HG03457 (cell line): ENCODE data around the gene SLC25A26.
"Not testable (repeated sequence)": the region's sequence is repeated elsewhere in the genome, so short reads cannot be mapped to it uniquely, and the experiment has no call there.

ENCODE experiments used
- ATAC-seq: cut with Tn5 transposase; IDR thresholded peaks from one replicate; pipeline ENCODE4 v1.9.1; 2021; ENCODE audit warnings: moderate number of reproducible peaks; ENCODE audit not compliant: unreplicated experiment

The SLC25A26 gene

DNA sequence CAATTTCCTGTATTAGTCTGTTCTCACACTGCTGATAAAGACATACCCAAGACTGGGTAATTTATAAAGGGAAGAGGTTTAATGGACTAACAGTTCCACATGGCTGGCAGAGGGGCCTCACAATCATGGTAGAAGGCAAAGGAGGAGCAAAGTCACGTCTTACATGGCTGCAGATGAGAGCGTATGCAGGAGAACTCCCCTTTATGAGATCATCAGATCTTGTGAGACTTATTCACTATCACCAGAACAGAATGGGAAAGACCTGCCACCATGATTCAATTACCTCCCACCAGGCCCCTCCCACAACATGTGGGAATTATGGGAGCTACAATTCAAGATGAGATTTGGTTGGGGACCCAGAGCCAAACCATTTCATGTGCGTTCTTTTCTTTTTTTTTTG is 5.3 kb downstream of the SLC25A26 start:
- ATAC-seq, result not testable (repeated sequence)

GRCh38 chr3:66227051-66227450 is 6.2 kb downstream of the SLC25A26 start:
- ATAC-seq, result no peak

DNA sequence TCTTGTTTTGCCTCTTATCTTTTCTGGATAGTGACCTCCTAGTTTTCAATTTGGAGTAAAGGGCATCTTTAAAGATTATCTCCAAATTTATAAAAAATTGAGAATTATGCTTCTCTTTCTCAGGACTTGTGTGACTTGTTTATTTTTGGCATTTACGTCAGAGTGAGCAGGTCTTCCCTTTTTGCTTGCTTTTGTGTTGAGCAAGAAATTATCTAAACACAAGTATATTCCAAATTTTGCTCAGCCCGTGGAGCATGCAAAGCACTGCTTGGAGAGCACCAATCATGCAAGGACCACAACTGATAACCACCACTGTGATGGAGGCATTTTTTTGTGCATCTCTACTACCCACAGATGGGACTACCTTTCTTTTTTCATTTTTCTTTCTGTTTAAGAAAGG is 7.1 kb downstream of the SLC25A26 start:
- no peak for ATAC-seq

DNA sequence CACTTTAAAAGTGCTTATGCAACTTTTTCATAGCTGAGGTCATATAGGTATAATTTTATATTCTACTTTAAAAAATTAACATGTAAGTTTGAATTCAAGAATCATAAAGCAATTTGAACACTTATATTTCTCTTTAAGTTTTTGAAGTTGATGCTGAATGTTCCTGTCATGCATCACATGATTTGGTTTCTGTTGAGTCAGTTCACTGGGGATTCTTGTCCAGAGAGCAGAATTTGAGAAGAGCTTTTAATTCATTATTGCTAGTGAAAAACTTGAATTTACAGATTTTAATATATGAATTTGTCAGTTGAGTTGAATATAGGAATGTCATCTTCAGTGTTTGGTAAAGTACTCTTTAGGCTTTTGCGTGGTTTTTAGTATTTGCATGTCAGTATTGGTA is 7.9 kb downstream of the SLC25A26 start:
- no peak for ATAC-seq

DNA sequence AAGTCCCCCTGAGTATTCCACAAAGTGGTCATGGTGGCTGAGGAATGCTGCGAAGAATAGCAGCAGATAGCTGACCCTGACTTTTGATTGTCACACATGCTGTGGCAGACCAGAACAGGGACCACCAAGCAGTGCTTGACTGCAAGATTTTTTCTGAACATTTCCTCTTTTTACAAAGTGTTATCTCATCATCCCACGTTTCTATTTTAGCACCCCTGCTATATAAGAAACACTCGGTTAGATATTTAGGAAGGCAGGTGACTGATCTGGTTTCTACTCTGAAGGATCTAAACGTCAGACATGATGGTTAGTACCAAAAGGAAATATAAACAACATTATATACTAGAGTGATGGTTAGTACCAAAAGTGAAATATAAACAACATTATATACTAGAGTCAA is 9.1 kb downstream of the SLC25A26 start:
- no peak for ATAC-seq

GRCh38 chr3:66233033-66233432 is 12.2 kb downstream of the SLC25A26 start:
- no peak for ATAC-seq

- ATAC-seq, result no peak
Measured at GRCh38 chr3:66236281-66236680, 15.5 kb downstream of the SLC25A26 start.

DNA sequence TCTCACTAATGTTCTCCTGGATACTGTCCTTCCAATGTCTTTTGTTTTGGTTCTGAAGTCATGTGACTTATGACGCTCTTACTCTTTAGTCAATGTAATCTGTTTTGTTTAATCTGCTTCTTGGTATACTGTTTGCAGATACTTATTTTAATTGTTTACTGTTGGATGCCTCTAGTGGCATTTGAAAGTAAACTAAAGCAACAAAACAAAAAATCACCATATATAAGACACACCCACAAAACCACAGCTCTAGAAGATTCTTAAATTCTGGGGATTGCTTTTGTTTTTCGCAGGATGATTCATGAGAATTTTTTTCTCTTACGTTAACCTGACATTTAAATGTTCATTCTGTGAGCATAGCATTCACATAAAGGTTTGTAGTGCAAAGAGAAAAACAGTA is 16.8 kb downstream of the SLC25A26 start:
- ATAC-seq, result no peak

DNA sequence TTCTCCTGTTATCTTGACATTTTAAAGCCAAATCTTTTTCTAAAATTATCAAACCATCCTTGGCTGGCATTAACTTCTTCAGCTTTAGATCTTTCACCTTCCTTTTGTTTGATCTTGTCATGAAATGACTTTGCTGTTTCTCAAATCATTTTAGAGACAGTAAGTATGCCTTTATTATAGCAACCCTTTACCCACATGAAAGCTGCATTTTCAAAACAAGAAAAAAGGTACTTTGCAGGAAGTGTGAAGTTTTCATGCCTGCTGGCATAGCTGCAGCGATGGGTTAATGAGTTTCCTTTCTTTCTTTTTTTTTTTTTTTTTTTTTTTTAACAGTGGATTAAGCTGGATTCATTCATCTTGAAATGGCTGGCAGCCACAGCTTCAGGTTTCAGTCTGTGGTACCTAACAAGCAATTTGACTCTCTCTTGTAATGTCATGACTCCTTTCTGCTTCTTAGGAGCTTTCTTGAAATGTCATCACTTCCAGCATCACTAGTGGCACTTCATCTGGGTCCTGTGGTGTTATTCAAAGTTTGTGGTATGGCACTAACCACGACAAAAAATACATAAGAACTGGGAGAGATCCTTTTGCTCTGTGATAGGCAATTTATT is 18.8 kb downstream of the SLC25A26 start:
- ATAC-seq, result peak; percentile 75

DNA sequence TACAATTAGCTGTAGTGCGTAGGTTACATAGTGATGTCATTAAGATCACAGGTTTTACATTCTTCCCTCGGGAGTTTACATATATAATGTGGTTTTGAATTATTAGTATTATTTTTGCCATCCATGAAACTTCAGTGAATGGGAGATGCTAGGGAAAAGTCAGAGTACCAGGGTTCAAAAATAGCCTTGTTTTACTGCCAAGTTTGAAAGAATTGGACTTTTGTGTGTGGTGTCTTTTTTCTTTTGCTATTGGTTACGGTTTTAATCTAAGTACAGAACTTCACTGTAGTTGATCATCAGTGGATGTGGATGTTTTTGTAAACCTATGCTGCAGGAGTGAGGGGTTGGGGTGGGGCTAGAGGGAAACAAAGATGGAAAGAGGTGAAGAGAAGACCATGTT is 20.7 kb downstream of the SLC25A26 start:
- no peak for ATAC-seq

GRCh38 chr3:66242788-66243464 is 22.1 kb downstream of the SLC25A26 start:
- no peak for ATAC-seq

GRCh38 chr3:66248641-66249040 is 27.8 kb downstream of the SLC25A26 start:
- no peak for ATAC-seq

DNA sequence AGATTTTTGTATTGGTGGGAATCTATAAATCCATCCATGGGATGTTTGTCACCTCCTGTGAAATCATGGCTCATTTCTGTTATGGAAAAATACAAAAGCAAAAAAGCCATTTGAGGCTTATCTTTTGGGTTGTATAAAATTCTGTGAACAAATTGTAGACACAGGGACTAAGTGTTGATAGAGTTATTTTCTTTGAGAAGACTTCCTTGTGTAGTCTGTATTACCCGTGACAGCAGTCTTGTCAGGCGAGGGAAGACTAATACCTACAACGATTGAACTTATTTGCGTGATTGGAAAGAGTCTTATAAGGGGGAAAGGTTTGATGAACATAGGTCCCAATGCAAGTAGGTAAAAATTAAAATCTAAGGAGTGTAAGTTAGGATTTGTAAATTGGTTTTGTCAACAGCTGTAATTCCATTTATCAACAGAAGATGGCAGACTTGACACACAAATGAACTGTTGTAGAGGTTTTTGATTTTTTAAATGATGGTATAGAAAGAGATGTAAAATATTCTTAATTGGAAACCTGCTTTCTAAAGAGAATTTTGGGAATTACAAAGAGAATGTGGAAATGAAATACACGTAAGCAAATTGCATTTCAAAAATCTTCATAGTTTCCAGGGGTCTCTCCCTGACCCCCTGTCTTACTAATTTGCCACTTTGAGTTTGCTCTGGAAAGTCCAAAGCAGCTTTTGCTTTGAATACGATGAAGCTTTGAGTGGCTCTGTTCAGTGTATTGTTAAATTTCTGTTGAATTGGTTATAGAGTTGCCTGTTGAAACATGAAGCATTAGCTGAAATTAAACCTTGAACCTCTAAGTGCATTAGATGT is 33.2 kb downstream of the SLC25A26 start:
- ATAC-seq, result no peak

DNA sequence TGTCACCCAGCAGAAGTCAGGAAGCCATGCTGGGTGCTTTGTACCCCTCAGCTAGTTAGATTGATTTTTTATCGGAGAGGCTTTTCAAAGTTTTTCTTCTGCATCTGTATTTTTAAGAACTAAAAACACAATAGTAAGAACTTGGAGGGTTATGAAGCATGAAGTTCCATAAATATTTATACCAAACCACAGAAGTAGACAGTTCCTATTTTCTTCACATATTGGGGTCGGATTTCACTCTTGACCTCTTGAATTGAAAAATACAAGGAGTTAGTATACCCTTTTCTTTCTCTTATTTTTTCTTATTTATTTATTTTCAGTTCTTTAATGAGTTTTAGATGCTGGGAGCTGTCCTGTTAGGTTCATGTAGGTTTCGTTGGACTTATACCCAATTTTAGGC is 35.1 kb downstream of the SLC25A26 start:
- ATAC-seq, result no peak

- ATAC-seq, result no peak
Measured at GRCh38 chr3:66256806-66257205, 36.0 kb downstream of the SLC25A26 start.

DNA sequence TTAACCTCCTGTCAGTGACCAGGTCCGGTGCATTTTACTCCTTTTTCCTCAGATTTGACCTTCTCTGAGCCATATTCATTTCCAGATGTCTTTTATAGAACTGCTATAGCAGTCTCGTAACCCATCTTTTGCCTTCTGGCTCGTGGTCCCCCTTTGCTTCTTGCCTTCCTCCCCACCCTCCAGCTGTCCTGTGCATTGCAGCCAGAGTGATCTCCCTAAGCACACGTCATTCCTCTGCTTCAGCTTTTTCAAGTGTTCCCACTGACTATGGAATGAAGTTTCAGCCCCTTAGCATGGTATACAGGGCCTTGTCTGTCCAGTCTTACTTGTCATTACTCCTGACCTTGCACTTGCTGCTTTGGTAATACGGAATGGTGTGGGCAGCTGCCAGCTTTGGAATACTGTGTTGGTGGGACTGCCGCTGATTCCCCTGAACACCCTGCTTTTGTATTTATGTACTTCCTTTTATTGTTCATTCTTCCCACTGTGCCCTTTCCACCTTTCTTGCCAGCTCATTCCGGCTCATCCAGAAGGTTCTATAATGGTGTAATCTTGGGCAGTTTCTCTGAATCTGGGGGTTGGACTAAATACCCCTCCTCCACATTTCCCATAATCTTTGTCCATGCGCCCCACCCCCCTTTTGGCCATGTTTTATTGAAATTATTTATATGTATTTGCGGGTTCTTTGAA is 38.9 kb downstream of the SLC25A26 start:
- ATAC-seq, result no peak

DNA sequence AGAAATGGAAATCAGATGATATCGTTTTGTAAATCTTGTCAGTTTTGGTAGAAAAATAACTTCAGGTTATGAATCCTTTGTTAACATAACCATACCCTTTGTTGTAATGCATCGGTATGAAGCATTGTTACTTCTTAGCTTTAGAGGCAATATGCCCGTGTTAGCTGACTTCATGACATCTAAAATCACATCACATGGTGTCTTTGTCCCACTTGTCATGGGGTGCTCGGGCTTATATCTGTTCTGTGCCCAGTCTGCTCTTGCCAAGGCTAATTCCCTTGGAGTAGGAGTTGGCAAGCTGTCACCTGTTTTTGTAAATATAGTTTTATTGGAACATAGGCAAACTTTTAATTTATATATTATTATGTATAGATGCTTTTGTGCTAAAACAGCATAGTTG is 39.6 kb downstream of the SLC25A26 start:
- ATAC-seq, result no peak

DNA sequence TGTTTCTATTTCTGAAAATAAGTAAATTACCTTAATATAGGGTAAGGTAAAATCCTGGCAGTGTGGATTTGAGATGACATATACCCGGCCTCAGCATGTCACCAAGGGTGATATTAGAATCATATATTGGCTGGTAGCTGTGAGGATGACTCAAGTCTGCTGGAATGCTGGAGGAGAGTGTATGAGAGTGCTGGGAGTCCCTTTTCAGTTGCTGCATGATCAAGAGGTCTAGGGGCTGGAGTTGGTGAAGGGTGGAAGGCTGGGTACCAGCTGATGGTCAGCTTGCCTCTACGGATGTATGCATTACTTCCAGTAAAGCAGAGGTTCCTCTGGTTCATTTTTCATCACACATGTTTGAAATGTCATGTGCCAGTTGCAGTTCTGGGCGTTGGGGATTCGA is 40.6 kb downstream of the SLC25A26 start:
- no peak for ATAC-seq

GRCh38 chr3:66265649-66266048 is 44.8 kb downstream of the SLC25A26 start:
- no peak for ATAC-seq

- ATAC-seq, result no peak
Measured at GRCh38 chr3:66266551-66266950, 45.8 kb downstream of the SLC25A26 start.

DNA sequence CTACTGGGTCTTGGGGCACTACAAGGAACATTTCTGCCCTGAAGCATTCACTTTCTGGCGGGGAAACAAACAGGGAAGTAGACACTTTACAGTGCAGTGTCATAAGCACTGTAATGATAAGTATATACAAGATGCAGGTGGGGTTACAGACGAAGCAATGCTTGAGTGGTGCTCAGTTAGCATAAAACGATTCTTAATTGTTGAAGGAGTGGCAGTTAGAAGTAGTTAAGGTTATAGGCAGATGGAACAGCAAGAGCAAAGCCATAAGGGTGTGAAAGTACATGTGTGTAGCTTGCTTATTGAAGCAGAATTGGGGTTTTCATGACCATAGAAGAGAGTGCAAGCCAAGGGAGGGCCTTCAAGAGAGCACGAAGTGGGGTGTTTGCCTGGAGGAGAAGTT is 46.2 kb downstream of the SLC25A26 start:
- ATAC-seq, result no peak
